Stimulated activated CD4-positive, alpha-beta T cell treated with anti-CD3 and anti-CD28 coated beads, Interleukin-15, amount 100 ng/mL, for 48 hours (primary cell): ENCODE results near the gene PDE4B.
"Not testable (repeated sequence)": the region's sequence is repeated elsewhere in the genome, so short reads cannot be mapped to it uniquely, and the experiment has no call there.

Experiments
- DNase-seq, 2 donors: peaks; one replicate each; pipeline ENCODE4 v3.0.0-alpha.2; 2020; ENCODE audit warnings: low read depth in 2 of 2

PDE4B gene

DNA sequence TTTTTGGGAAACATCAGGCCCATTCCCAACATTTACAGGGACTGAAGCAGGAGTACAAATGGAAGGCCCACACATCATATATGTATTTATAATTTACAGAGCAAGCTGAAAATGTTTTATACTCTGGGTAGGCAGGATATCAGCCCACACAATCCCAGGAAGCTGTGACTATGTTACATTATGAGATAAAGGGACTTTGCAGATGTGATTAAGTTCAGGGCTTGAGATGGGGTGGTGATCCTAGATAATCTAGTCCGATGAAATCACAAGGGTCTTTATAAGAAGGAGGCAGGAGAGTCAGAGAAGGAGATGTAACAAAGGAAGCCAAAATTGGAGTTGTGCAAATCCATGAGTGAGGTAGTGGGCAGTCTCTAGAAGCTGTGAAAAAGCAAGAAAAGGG is 160.5 kb downstream of the PDE4B start:
- DNase-seq, result no peak

DNA sequence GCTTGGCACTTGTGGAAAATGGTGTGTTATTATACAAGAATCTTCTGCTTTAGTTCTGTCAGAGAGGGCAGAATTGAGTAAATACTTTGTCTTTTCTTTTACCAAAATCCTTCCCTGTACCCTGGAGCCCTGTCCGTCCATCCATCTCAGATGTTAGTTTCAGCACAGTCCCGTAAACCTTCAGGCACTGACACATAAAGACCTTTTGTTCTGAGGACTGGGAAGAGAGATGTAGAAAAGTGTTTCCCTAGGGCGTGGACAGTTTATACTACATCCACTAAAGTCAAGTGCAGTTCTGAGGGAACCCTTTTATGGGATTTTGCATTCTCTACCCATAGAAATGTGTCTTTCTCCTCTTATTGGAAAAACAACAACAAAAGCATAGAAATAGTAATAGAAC is 162.4 kb downstream of the PDE4B start:
- no peak for DNase-seq

DNA sequence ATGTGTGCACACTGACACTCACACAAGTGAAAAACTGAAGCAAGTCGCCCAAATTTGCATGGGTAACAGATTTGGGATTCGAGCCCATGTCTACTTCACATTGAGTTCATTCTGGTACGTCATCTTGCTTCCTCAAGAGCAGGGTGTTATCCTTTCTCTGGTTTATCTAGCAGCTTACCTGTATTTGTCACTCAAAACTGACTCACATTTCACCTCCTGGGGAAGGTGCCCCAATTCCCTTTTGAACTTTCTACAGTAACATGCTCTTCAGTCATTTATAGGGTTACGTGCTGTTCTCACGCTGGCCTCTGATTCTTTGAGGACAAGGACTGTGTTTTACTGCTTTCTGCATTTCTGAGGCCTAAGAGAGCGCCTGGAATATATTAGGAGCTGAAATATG is 162.8 kb downstream of the PDE4B start:
- no peak for DNase-seq

DNA sequence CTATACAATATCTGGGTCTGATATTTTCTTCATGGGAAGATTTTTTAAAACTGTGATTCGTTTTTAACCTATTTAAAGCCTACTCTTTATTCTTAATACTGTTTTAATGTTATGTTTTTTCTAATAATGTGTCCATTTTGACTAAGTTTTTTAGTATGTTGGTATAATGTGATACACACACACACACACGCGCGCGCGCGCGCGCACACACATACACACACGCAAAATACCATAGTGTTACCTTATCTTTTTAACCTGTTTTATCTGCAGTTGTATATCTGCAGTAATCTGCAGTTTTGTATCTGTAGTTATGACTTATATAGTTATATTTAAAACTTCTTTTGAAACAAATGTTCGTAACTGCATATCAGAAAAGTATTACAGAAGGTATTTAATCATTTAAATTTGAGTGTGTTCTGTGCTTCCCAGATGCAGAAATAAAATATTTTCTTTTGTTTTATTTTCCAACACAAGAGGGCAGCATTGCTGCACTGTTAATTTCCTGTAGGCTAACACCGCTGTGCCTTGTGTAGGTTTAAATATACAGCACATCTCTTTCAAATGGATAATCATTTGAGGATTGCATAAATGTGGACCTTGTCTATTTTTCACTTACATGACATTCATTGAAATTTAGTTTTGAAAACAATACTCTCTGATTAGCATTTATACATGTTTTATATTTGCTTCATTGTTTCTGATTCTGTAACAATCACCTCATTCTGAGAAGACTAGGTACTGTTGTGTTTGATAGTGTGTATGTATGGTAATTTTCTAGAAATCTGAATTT is 166.1 kb downstream of the PDE4B start:
- DNase-seq, result no peak

DNA sequence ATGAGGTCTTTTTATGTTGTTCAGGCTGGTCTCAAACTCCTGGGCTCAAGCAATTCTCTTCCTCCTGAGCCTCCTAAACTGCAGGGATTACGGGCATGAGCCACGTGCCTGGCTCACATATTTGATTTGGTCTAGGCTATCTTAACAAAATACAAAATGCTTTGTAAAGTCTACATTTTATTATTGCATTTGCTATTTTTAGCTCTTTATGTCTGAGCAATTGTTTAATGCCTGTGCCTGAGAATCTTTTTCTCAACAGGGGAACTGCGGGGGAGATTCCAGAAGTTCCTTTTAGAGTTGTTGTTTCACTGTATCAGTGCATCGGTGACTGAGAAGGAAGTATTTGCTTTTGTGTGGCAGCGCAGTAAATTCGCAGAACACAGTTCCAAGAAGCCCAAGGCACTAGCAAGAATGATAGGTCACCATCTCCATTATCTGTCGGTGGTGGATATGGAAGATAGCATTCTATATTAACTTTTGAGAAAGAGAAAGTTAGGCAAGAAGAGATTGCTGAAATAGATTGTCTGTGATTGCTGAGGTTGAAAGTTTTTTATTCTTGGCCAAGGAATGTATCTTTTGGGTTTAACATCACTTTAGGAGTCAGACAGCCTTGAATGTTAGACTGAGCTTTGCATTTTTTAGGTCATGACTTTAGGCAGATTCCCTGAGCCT is 167.3 kb downstream of the PDE4B start:
- DNase-seq, result no peak

DNA sequence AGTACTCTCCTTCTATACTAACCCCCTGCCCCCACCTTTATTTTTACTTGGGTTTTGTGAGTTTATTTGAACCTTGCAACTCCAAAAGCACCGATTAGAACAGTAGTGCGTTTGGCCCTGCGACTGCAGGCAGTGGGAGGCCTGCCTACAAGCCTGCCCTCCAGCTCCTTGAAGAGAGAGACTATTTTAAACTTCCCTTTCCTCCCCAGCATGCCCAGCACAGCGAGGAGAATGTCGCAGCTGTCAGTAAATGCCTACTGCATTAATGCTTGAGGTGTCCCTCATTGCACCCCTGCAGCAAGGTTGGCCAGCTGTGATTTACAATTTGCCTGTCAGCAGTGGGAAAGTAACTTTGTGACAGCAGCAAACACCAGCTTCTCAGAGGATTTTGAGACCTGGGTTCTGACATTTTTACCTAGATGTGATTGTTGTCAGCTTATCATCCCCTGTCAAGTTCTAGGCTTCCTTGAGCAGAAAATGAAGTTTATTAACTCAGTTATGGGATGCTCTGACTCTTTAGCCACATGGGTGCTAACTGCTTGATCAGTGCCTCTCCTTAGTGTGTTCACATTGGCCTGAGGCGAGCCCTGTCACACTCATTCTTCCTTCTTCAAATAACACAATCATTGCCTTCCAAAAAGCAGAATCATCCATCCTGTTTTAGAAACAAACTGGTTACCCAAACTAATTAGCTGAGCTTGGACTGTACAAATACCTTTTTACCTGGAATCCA is 170.6 kb downstream of the PDE4B start:
- DNase-seq, result no peak

DNA sequence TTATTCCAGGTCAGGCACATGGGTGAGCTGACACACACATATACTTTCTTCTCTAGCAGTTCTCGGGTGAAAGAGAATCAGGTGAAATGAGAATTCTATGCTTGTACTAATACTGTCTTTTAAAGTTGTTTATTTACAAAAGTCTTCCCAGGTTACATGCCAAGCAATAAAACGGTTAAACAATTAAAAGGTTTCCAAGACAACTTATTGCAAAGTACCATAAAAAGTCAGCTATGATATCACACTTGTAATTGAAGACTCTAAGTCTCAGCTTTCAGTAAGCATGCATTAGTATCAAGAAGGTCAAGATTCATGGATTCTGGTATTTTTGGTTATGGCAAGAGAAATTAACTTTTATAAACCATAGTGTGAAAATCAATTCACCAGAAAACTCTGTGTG is 171.4 kb downstream of the PDE4B start:
- DNase-seq, result no peak

DNA sequence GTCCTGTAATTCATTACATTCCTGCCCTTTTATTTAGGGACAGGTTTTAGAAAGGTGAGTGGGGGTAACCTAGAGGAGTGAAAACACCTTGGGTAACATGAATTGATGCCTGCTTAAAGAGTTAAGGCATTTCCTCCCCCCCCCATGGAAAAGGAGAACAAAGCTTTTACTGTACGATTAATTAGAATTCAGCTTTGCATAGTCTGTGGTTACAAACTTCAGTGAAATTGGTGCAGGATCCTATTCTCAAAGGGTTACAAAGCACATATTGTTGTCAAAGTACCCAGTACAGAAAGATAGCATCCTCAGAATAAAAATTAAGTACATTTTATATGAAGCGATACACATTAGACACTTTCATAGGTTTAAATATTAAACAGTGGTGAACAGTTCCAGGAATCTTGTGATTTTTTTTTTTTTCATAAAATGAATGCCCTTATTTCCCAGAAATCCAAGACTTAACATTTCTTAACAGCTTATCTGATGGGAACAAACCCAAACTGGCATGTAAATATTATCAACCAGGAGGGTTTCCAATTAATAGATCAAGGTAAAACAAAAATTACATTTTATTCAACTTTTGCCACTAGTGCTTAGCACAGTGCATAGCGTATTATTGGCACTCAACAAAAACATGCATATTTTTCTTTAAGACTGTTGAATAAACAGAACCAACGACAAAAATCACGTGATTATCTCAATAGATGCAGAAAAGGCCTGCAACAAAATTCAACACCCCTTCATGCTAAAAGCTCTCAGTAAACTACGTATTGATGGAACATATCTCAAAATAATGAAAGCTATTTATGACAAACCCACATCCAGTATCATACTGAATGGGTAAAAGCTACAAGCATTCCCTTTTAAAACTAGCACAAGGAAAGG is 172.7 kb downstream of the PDE4B start:
- no peak for DNase-seq

DNA sequence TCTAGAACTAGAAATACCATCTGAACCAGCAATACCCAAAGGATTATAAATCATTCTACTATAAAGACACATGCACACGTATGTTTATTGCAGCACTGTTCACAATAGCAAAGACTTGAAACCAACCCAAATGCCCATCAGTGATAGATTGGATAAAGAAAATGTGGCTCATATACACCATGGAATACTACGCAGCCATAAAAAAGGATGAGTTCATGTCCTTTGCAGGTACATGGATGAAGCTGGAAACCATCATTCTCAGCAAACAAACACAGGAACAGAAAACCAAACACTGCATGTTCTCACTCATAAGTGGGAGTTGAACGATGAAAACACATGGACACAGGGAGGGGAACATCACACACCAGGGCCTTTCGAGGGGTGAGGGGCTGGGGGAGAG is 174.8 kb downstream of the PDE4B start:
- not testable (repeated sequence) for DNase-seq

DNA sequence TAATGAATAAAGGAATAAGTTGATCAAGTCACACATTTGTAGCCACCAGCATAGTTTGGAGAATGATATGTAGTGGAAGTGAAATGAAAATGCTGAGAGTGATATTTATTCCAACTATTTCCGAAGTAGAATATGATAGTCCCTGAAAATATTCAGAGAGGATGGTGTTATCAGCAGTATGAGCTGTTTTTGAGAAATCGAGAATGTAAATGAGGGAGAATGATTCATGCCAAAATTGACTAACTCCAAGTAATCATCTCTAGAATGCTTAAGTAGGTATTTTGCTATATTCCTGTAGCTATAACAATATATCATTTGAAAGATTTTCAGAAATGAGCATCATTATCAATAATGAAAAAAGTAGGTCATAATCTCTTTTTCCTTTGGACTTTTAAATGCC is 178.9 kb downstream of the PDE4B start:
- no peak for DNase-seq

DNA sequence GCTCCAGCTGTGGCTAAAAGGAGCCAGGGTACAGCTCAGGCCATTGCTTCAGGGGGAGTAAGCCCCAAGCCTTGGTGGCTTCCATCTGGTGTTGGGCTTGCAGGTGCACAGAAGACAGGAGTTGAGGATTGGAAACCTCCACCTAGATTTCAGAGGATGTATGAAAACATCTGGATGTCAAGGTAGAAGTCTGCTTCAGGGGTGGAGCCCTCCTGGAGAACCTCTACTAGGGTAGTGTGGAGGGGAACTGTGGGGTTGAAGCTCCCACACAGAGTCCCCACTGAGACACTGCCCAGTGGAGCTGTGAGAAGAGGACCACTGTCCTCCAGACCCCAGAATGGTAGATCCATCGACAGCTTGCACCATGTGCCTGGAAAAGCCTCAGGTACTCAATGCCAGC is 183.0 kb downstream of the PDE4B start:
- DNase-seq, result no peak

DNA sequence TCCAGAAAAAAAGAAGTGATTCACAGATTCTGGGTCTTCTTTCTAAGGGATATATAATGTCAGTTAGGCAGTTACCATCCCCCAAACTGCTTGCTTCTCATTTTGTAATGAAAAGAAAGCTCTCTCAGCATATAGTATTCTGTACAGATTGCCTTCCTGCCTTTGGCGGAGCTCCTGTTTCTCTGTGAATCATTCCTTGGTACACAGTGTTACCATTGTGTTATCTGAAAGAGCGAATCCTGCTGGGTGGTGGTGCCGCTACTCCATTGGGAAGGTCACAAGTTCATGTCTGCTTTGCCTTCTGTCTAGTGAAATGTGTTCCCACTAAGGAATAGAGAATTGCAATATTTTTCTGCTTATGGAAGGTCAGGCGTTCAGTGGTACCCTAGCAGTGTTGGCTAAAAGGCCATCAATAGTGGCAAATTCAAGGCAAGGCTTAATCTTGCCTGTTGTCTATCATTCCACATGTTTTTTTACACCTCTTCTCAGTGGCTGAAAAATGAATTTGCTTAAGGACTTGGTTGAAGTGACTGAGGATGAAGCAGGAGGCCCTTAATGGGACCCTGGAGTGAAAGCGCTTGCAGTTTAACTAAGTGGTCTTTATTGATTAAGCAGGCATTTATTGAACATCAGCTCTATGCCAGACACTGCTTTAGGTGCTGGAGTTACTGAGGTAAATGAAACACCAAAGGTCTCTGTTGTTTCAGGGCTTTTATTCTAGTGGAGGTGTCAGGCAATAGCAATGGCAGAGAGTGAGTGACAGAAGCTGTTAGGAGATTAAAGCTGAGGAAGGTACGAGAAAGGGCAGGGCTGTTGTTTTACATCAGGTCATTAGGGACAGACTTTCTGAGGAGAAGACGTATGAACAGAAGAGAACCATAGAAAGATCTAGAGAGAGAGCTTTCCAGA is 186.7 kb downstream of the PDE4B start:
- DNase-seq, result no peak

DNA sequence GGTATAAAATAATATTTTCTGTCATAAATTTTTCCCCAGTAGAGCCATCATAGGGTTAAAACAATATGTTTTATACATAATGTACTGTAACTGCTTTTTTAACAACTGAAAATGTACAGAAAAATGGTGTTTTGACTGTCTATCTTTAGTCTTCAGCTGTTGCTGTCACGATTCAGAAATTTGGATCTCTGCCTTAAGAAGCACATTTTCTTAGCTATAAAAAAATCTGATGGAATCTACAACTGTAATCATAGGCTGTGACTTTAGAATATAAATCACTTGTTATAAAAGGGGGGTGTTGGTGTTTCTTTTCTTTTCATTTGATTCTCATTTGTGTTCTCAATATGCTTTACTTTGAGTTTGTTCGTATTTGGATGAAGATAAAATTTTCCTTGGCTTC is 187.5 kb downstream of the PDE4B start:
- DNase-seq, result no peak

DNA sequence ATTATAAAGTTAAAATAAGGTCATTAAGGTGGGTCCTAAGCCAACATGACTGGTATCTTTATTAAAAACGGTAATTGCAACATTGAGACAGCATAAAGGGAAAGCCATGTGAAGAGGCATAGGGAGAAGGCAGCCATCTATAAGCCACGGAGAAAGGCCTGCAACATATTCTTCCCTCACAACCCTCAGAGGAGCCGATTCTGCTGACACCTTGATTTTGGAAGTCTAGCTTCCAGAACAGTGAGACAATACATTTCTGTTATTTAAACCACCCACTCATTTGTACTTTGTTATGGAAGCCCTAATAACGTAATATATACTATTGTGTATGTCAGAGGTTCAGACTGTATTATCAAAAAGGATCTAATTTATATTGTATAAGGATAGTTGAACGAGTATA is 190.8 kb downstream of the PDE4B start:
- no peak for DNase-seq

DNA sequence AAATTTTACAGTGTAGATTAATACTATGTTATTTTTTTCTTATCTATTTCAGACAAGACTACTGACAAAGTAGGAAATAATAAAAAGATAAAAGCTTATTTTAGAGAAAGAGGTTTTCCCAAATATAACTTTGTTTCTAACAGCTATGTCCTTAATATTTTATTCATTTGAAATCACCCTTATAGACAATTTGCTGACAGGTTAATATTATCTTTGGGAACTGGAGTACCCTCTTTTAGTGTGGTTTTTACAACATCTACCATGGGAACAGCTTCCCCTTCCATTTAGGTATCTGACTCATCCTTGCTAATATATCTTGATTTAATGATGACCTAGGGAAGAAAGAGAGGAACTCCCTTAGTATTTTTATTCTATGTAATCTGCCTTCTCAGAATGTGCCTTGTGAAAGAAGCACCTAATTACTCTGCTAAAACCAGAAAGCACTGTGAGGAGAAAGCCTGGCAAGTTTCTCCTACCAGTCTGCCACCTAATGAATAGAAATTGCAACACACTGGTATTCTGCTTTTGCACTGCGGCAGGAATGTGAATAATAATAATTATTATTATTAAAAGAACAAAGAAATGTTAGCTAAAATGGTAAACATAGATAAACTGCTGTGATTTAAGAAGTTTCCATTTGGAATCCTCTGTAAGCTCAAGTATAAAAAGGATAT is 192.8 kb downstream of the PDE4B start:
- no peak for DNase-seq

DNA sequence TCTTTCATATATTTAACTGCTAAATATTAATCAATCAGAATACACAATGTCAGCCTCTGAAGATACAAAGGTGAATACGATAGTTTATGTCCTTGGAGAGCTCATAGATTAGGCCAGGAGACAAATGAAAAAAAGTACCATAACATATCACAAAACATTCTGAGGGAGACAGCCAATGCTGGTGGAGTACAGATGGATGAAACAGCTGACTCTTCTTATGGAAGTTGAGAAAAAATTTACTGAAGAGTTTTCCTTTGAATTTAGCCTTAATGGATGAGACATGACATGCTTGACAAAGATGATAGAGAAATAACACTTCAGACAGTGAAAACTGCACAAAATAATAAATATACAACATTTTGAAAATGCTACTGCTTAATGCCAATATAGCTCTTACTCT is 193.5 kb downstream of the PDE4B start:
- DNase-seq, result no peak

DNA sequence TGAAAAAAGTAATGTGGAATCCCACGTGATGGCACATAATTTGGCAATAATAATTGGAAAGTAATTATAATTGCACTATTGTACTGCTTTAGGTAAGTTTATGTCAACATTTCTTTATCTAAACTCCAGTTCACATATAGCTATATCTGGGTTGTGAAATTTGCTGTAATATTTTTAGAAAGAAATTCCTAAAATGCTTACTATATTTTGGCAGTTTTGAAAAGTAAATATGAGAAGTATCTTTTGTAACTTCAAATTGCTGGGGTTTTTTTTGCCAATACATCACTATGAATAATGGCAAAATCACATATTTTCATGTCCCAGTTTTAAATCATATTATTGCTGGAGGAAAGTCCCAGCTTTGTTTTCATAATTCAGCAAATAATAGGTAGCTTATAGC is 197.5 kb downstream of the PDE4B start:
- DNase-seq, result no peak

DNA sequence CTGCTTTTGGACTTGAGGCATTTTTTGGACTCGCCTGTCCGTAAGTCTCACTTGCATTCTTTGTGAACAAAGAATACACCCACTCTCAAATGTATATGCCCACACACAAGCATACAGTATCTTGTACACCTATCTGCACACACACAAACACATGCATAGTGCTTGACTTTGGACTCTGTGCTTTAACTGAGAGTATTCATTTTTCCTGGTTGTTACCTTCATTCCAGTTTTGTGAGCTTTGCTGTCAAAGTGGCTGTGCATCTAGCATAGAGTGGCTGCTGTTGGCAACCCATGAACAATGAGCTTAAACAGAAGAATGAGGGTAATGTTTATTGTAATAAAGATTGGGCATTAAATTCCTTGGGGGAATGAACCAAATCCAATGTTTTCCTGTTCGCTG is 199.0 kb downstream of the PDE4B start:
- DNase-seq, result no peak

DNA sequence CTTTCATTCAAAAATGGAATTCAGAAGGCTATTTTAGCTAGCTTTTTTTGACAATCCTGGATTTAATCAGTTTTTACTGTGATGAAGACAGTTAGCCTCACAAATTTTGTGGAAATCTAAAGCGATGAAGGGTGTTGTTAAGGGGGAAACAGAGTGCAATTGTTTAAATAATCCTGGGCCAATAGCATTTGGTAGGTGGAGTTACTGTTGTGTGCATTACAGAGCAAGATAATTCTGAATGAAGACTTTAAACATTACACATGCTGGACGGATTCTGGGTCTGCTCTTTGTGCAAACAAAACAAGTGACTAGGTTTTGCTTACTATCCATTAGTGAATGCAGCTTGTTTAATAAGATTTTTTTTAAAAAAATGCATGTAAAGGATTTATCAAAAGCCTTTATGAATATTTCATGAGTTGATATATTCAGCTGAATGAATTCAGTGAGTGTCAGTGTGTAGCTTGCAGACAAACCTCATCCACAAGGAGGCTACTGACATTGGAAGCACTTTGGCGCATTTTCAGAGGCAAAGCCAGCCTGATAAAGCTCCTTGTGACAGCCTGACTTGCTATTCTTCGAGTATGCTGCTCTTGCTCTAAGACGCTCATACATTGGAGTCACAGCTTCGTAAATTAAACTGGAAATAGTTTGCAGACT is 199.6 kb downstream of the PDE4B start:
- DNase-seq, result no peak

DNA sequence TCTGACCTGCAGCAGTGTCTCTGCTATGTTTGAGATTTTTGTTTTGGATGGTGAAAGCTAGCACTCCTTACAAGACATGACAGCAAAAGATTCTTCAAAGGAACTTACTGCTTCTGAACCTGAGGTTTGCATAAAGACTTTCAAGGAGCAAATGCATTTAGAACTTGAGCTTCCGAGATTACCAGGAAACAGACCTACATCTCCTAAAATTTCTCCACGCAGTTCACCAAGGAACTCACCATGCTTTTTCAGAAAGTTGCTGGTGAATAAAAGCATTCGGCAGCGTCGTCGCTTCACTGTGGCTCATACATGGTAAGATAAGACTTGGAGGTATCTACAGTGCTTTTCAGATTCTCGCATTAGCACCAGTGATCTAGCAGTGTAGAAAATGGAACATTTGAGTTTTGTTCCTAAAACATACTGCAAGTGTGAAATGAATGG is 200.2 kb downstream of the PDE4B start:
- DNase-seq, result no peak
